PFSK-1 (cell line): ENCODE results near the gene CDKL5.

ENCODE experiments used
- FOXP2 ChIP-seq: optimal IDR thresholded peaks from 2 replicates; pipeline ENCODE3; 2011; ENCODE audit warnings: borderline replicate concordance, control low read depth, inconsistent platforms; ENCODE audit not compliant: insufficient read depth; ENCODE audit errors: extremely low read length, extremely low read depth
- POLR2AphosphoS5 ChIP-seq: IDR thresholded peaks from 2 replicates; pipeline ENCODE4 v1.6.1; 2012; ENCODE audit warnings: low read depth, mild to moderate bottlenecking, control low read depth, low read length, moderate library complexity
- REST ChIP-seq, 2 experiments: IDR thresholded peaks; 2 replicates each; pipeline versions ENCODE4 v1.6.1 to v1.8.0; 2011 to 2012; ENCODE audit warnings: low read depth in 2 of 2, low read length in 2 of 2, control low read depth in 1 of 2, inconsistent platforms in 1 of 2, mild to moderate bottlenecking in 1 of 2, moderate library complexity in 1 of 2; ENCODE audit not compliant: insufficient read depth in 1 of 2
- SIN3A ChIP-seq: IDR thresholded peaks from 2 replicates; pipeline ENCODE4 v1.6.1; 2012; ENCODE audit warnings: mild to moderate bottlenecking, low read length, moderate library complexity, borderline replicate concordance; ENCODE audit not compliant: insufficient read depth
- TAF1 ChIP-seq: IDR thresholded peaks from 2 replicates; pipeline ENCODE4 v1.6.1; 2012; ENCODE audit warnings: low read length, control low read depth, borderline replicate concordance; ENCODE audit not compliant: insufficient read depth

CDKL5 gene

GRCh38 chrX:18543738-18544137, 118.3 kb downstream of the CDKL5 start:
- TF ChIP-seq SIN3A: no peak
- TF ChIP-seq REST (IDR thresholded peaks at IDR 0.05; ENCODE audit: insufficient read depth in 1 of 2, low read depth in 2 of 2, low read length in 2 of 2): no peak
- no peak for TF ChIP-seq POLR2AphosphoS5
- no peak for TF ChIP-seq TAF1
- TF ChIP-seq FOXP2: no peak

GRCh38 chrX:18545771-18546170, 120.4 kb downstream of the CDKL5 start:
- TF ChIP-seq SIN3A (no peak), FOXP2 (no peak), REST (IDR thresholded peaks at IDR 0.05; ENCODE audit: insufficient read depth in 1 of 2, low read depth in 2 of 2, low read length in 2 of 2) (no peak), POLR2AphosphoS5 (no peak), TAF1 (no peak)

GRCh38 chrX:18548996-18549395, 123.6 kb downstream of the CDKL5 start:
- TF ChIP-seq SIN3A (no peak), REST (IDR thresholded peaks at IDR 0.05; ENCODE audit: insufficient read depth in 1 of 2, low read depth in 2 of 2, low read length in 2 of 2) (no peak), POLR2AphosphoS5 (no peak), TAF1 (no peak), FOXP2 (no peak)

- TF ChIP-seq POLR2AphosphoS5 (no peak), TAF1 (no peak), REST (IDR thresholded peaks at IDR 0.05; ENCODE audit: insufficient read depth in 1 of 2, low read depth in 2 of 2, low read length in 2 of 2) (no peak), SIN3A (no peak)
Observed at GRCh38 chrX:18549643-18550042, 124.2 kb downstream of the CDKL5 start.

- no peak for TF ChIP-seq SIN3A
- TF ChIP-seq TAF1: no peak
- TF ChIP-seq FOXP2: no peak
- TF ChIP-seq REST (IDR thresholded peaks at IDR 0.05; ENCODE audit: insufficient read depth in 1 of 2, low read depth in 2 of 2, low read length in 2 of 2): no peak
- no peak for TF ChIP-seq POLR2AphosphoS5
Observed at GRCh38 chrX:18557879-18558278, 132.5 kb downstream of the CDKL5 start.
